ENCODE data around the gene PDZD2. TPM values are rescaled to one million over a fixed set of nuclear protein-coding genes. Genes with fewer than 3 reads are reported as not detected.

PDZD2 gene
- total and polyA plus RNA-seq, 2 donors (not counting 3 experiments of a cell fraction or from before 2014, with no cell fraction given): 0.66 to 6.9 TPM

DNA sequence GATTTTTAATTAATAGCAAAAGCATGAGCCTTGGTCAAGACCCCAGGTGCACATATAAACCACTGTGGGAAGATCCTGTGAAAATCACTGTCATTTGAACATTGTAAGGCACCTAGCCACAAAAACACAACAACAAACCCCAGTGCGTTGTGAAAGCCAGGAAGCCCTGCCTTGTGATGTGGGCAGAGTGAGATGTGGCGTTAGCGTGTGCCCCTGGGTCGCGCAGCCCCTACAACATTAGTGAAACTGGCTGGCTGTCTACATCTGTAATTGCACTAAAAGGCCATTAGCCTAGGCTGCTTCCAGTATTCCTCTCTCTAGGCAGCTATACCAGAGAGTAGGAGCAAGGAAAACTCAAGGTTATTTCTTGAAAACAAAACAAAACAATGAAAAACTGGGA lies 21.1 kb upstream of the PDZD2 start:
- Histone ChIP-seq H3K27ac (ENCODE audit: insufficient read depth, low read depth, low read length) (no peak overlapping the region), H3K9ac (replicated peaks; ENCODE audit: extremely low read depth, insufficient read depth, low read length) (no peak overlapping the region), H3K4me1 (ENCODE audit: control insufficient read depth, extremely low read depth, insufficient read depth, low read length) (no peaks in the 10 kb centered on the region), H2AFZ (ENCODE audit: low read depth, low read length) (no peak overlapping the region), H3K27me3 (ENCODE audit: control insufficient read depth in 2 of 2, insufficient read depth in 2 of 2, low read length in 2 of 2) (peaks cover 0 to 4% of the 10 kb centered on the region in 2 experiments), H3K4me3 (replicated peaks in 1 of 3; ENCODE audit: insufficient read depth in 1 of 3, low read depth in 1 of 3, low read length in 3 of 3) (no peak overlapping the region), H4K20me1 (replicated peaks; ENCODE audit: control insufficient read depth, extremely low read depth, insufficient read depth, low read length) (no peaks in the 10 kb centered on the region), H3K79me2 (ENCODE audit: control insufficient read depth, insufficient read depth, low read length) (no peaks in the 10 kb centered on the region), H3K36me3 (ENCODE audit: control insufficient read depth in 2 of 2, extremely low read depth in 1 of 2, insufficient read depth in 2 of 2, low read length in 2 of 2) (no peaks in the 10 kb centered on the region), H3K9me1 (replicated peaks; ENCODE audit: control insufficient read depth, extremely low read depth, insufficient read depth, low read length) (no peaks in the 10 kb centered on the region), H3K4me2 (ENCODE audit: insufficient read depth, low read length) (no peak overlapping the region), H3K9me3 (replicated peaks; ENCODE audit: control insufficient read depth, insufficient read depth, low read length) (no peaks in the 10 kb centered on the region)
- dilution Hi-C loops (cut with MboI; ENCODE audit: extremely low pct_ligation_motif_present, low sequenced_read_pairs) (no loop called here), intact Hi-C loops (cut with micrococcal nuclease) (no loop called here)
- no TSS peak for BruUV-seq (replicated peaks)
- CTCF ChIA-PET: no interaction called here
- POLR2A ChIA-PET: interaction anchor here (0.7 kb wide), 1 partner anchor 740 kb away, joined by 4 read pairs; no protein-coding TSS in a partner anchor
- DNase-seq (ENCODE audit: low read depth, low spot score) (no peak), FAIRE-seq (no peak)
- TF ChIP-seq GATA2 (IDR thresholded peaks at IDR 0.05; ENCODE audit: insufficient read depth, insufficient read length, low read depth, low read length): no peak
- no peak for TF ChIP-seq FOS (IDR thresholded peaks at IDR 0.05; ENCODE audit: borderline replicate concordance, insufficient read depth, low read length)
- TF ChIP-seq, protein P1, sequence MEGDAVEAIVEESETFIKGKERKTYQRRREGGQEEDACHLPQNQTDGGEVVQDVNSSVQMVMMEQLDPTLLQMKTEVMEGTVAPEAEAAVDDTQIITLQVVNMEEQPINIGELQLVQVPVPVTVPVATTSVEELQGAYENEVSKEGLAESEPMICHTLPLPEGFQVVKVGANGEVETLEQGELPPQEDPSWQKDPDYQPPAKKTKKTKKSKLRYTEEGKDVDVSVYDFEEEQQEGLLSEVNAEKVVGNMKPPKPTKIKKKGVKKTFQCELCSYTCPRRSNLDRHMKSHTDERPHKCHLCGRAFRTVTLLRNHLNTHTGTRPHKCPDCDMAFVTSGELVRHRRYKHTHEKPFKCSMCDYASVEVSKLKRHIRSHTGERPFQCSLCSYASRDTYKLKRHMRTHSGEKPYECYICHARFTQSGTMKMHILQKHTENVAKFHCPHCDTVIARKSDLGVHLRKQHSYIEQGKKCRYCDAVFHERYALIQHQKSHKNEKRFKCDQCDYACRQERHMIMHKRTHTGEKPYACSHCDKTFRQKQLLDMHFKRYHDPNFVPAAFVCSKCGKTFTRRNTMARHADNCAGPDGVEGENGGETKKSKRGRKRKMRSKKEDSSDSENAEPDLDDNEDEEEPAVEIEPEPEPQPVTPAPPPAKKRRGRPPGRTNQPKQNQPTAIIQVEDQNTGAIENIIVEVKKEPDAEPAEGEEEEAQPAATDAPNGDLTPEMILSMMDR (IDR thresholded peaks at IDR 0.05; ENCODE audit: extremely low read depth in 1 of 2, insufficient read depth in 1 of 2, low read depth in 1 of 2, low read length in 2 of 2): no peak
- TF ChIP-seq, protein P2, sequence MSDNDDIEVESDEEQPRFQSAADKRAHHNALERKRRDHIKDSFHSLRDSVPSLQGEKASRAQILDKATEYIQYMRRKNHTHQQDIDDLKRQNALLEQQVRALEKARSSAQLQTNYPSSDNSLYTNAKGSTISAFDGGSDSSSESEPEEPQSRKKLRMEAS (IDR thresholded peaks at IDR 0.05; ENCODE audit: insufficient read depth, insufficient read length): no peak
- TF ChIP-seq MYC (IDR thresholded peaks at IDR 0.05; ENCODE audit: low read depth, low read length): no peak
- TF ChIP-seq POLR2AphosphoS5 (IDR thresholded peaks at IDR 0.05; ENCODE audit: insufficient read depth, low read depth, low read length): no peak
- no peak for TF ChIP-seq EZH2 (IDR thresholded peaks at IDR 0.05; ENCODE audit: borderline replicate concordance, low read depth, low read length, severe bottlenecking)
- TF ChIP-seq POLR2A (IDR thresholded peaks at IDR 0.05; ENCODE audit: low read depth, low read length): no peak
- TF ChIP-seq JUN (IDR thresholded peaks at IDR 0.05; ENCODE audit: borderline replicate concordance, insufficient read depth, insufficient read length, low read depth): no peak

Data from endothelial cell of umbilical vein (primary cell).